T-helper 9 cell (primary cell): ENCODE results near the gene CCDC146.

ENCODE experiments used
- DNase-seq: peaks from one replicate; pipeline ENCODE4 v3.0.0-alpha.2; 2020

Gene CCDC146

GRCh38 chr7:77293046-77293445 lies 170.6 kb downstream of the CCDC146 start:
- DNase-seq, result no peak

GRCh38 chr7:77295549-77295948 lies 173.1 kb downstream of the CCDC146 start:
- no peak for DNase-seq

- DNase-seq, result no peak
These were observed 184.0 kb downstream of the CCDC146 start for GRCh38 chr7:77306231-77307067.

- no peak for DNase-seq
These were observed 186.4 kb downstream of the CCDC146 start for GRCh38 chr7:77308792-77309191.

- DNase-seq, result no peak
These were observed 187.4 kb downstream of the CCDC146 start for GRCh38 chr7:77309714-77310220.

- DNase-seq, result no peak
These were observed 188.6 kb downstream of the CCDC146 start for GRCh38 chr7:77310982-77311381.

GRCh38 chr7:77313085-77313484 lies 190.7 kb downstream of the CCDC146 start:
- DNase-seq, result no peak

- DNase-seq, result no peak
These were observed 191.6 kb downstream of the CCDC146 start for GRCh38 chr7:77313876-77314480.

- no peak for DNase-seq
These were observed 192.8 kb downstream of the CCDC146 start for GRCh38 chr7:77315182-77315591.

GRCh38 chr7:77316219-77316978 lies 194.0 kb downstream of the CCDC146 start:
- DNase-seq, result no peak

- DNase-seq, result no peak
These were observed 195.6 kb downstream of the CCDC146 start for GRCh38 chr7:77318019-77318418.

- DNase-seq, result no peak
These were observed 197.7 kb downstream of the CCDC146 start for GRCh38 chr7:77320137-77320536.

GRCh38 chr7:77320714-77321113 lies 198.3 kb downstream of the CCDC146 start:
- no peak for DNase-seq

- DNase-seq, result no peak
These were observed 198.9 kb downstream of the CCDC146 start for GRCh38 chr7:77321300-77321699.

- DNase-seq, result no peak
These were observed 203.7 kb downstream of the CCDC146 start for GRCh38 chr7:77326131-77326530.

GRCh38 chr7:77327067-77327931 lies 204.9 kb downstream of the CCDC146 start:
- no peak for DNase-seq

- no peak for DNase-seq
These were observed 205.7 kb downstream of the CCDC146 start for GRCh38 chr7:77327932-77328628.

GRCh38 chr7:77328669-77329068 lies 206.3 kb downstream of the CCDC146 start:
- DNase-seq, result no peak

GRCh38 chr7:77329466-77330168 lies 207.2 kb downstream of the CCDC146 start:
- DNase-seq, result no peak

GRCh38 chr7:77330169-77330882 lies 207.9 kb downstream of the CCDC146 start:
- no peak for DNase-seq
